ENCODE results near the gene PLA2G4E. TPM values are rescaled to one million over a fixed set of nuclear protein-coding genes. Genes with fewer than 3 reads are reported as not detected.

Gene PLA2G4E
- total and polyA plus RNA-seq, 2 experiments from 2014 or later, result not detected

- Histone ChIP-seq H3F3A (replicated peaks; ENCODE audit: low read depth) (no peaks in the 10 kb centered on the region), H3K9me2 (ENCODE audit: insufficient read depth) (no peaks in the 10 kb centered on the region), H3K4me2 (no peak overlapping the region), H3K4me3 (no peak overlapping the region), H3K36me3 (ENCODE audit: insufficient read depth) (no peaks in the 10 kb centered on the region), H3K27me3 (ENCODE audit: insufficient read depth) (no peaks in the 10 kb centered on the region), H3K4me1 (ENCODE audit: insufficient read depth) (no peaks in the 10 kb centered on the region), H2AFZ (no peak overlapping the region), H3K27ac (ENCODE audit: low read depth) (no peak overlapping the region), H3K79me2 (replicated peaks; ENCODE audit: insufficient read depth) (no peaks in the 10 kb centered on the region), H4K20me1 (replicated peaks; ENCODE audit: insufficient read depth) (no peaks in the 10 kb centered on the region)
- DNase-seq (ENCODE audit: low spot score) (no peak), ATAC-seq (no peak)
- peaks cover 6% of the 10 kb centered on the region for H3K27me3 Mint-ChIP-seq (ENCODE audit: insufficient read depth, low read depth, poor library complexity)
- TF ChIP-seq ZNF114 (CRISPR knock-in tag; IDR thresholded peaks at IDR 0.05) (no peak), STAT1 (IDR thresholded peaks at IDR 0.05; ENCODE audit: unreplicated experiment) (no peak), CTCF (conservative IDR thresholded peaks at IDR 0.05; ENCODE audit: low read depth in 2 of 2) (no peak), NANOG (IDR thresholded peaks at IDR 0.05; ENCODE audit: borderline replicate concordance) (no peak), ZNF331 (CRISPR knock-in tag; IDR thresholded peaks at IDR 0.05; ENCODE audit: low read depth) (no peak), CREB1 (CRISPR knock-in tag; IDR thresholded peaks at IDR 0.05; ENCODE audit: low read depth) (no peak), POLR2AphosphoS5 (IDR thresholded peaks at IDR 0.05; ENCODE audit: low read depth) (no peak), JUNB (IDR thresholded peaks at IDR 0.05; ENCODE audit: unreplicated experiment) (no peak), EZH2 (IDR thresholded peaks at IDR 0.05; ENCODE audit: low read depth, unreplicated experiment) (no peak), ETS1 (IDR thresholded peaks at IDR 0.05) (no peak), EZH2phosphoT487 (IDR thresholded peaks at IDR 0.05; ENCODE audit: unreplicated experiment) (no peak)
- TF ChIP-seq, protein P1, sequence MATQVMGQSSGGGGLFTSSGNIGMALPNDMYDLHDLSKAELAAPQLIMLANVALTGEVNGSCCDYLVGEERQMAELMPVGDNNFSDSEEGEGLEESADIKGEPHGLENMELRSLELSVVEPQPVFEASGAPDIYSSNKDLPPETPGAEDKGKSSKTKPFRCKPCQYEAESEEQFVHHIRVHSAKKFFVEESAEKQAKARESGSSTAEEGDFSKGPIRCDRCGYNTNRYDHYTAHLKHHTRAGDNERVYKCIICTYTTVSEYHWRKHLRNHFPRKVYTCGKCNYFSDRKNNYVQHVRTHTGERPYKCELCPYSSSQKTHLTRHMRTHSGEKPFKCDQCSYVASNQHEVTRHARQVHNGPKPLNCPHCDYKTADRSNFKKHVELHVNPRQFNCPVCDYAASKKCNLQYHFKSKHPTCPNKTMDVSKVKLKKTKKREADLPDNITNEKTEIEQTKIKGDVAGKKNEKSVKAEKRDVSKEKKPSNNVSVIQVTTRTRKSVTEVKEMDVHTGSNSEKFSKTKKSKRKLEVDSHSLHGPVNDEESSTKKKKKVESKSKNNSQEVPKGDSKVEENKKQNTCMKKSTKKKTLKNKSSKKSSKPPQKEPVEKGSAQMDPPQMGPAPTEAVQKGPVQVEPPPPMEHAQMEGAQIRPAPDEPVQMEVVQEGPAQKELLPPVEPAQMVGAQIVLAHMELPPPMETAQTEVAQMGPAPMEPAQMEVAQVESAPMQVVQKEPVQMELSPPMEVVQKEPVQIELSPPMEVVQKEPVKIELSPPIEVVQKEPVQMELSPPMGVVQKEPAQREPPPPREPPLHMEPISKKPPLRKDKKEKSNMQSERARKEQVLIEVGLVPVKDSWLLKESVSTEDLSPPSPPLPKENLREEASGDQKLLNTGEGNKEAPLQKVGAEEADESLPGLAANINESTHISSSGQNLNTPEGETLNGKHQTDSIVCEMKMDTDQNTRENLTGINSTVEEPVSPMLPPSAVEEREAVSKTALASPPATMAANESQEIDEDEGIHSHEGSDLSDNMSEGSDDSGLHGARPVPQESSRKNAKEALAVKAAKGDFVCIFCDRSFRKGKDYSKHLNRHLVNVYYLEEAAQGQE (IDR thresholded peaks at IDR 0.05; ENCODE audit: unreplicated experiment), result no peak
- TF ChIP-seq, protein P2, sequence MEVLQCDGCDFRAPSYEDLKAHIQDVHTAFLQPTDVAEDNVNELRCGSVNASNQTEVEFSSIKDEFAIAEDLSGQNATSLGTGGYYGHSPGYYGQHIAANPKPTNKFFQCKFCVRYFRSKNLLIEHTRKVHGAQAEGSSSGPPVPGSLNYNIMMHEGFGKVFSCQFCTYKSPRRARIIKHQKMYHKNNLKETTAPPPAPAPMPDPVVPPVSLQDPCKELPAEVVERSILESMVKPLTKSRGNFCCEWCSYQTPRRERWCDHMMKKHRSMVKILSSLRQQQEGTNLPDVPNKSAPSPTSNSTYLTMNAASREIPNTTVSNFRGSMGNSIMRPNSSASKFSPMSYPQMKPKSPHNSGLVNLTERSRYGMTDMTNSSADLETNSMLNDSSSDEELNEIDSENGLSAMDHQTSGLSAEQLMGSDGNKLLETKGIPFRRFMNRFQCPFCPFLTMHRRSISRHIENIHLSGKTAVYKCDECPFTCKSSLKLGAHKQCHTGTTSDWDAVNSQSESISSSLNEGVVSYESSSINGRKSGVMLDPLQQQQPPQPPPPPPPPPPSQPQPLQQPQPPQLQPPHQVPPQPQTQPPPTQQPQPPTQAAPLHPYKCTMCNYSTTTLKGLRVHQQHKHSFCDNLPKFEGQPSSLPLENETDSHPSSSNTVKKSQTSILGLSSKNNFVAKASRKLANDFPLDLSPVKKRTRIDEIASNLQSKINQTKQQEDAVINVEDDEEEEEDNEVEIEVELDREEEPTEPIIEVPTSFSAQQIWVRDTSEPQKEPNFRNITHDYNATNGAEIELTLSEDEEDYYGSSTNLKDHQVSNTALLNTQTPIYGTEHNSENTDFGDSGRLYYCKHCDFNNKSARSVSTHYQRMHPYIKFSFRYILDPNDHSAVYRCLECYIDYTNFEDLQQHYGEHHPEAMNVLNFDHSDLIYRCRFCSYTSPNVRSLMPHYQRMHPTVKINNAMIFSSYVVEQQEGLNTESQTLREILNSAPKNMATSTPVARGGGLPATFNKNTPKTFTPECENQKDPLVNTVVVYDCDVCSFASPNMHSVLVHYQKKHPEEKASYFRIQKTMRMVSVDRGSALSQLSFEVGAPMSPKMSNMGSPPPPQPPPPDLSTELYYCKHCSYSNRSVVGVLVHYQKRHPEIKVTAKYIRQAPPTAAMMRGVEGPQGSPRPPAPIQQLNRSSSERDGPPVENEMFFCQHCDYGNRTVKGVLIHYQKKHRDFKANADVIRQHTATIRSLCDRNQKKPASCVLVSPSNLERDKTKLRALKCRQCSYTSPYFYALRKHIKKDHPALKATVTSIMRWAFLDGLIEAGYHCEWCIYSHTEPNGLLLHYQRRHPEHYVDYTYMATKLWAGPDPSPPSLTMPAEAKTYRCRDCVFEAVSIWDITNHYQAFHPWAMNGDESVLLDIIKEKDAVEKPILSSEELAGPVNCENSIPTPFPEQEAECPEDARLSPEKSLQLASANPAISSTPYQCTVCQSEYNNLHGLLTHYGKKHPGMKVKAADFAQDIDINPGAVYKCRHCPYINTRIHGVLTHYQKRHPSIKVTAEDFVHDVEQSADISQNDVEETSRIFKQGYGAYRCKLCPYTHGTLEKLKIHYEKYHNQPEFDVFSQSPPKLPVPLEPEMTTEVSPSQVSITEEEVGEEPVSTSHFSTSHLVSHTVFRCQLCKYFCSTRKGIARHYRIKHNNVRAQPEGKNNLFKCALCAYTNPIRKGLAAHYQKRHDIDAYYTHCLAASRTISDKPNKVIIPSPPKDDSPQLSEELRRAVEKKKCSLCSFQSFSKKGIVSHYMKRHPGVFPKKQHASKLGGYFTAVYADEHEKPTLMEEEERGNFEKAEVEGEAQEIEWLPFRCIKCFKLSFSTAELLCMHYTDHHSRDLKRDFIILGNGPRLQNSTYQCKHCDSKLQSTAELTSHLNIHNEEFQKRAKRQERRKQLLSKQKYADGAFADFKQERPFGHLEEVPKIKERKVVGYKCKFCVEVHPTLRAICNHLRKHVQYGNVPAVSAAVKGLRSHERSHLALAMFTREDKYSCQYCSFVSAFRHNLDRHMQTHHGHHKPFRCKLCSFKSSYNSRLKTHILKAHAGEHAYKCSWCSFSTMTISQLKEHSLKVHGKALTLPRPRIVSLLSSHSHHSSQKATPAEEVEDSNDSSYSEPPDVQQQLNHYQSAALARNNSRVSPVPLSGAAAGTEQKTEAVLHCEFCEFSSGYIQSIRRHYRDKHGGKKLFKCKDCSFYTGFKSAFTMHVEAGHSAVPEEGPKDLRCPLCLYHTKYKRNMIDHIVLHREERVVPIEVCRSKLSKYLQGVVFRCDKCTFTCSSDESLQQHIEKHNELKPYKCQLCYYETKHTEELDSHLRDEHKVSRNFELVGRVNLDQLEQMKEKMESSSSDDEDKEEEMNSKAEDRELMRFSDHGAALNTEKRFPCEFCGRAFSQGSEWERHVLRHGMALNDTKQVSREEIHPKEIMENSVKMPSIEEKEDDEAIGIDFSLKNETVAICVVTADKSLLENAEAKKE (CRISPR knock-in tag; IDR thresholded peaks at IDR 0.05), result no peak
- peaks cover 7% of the 10 kb centered on the region for H3K4me1 Mint-ChIP-seq
- no peaks in the 10 kb centered on the region for H3K9me3 Mint-ChIP-seq
- H3K36me3 Mint-ChIP-seq (ENCODE audit: low read depth), result no peaks in the 10 kb centered on the region
- no peak overlapping the region for H3K27ac Mint-ChIP-seq
- H3K4me3 Mint-ChIP-seq, result no peak overlapping the region
These were observed 40.0 kb upstream of the PLA2G4E start for GRCh38 chr15:42060797-42061196.
